Measurements from ENCODE around the gene SNX8.
"Not testable (repeated sequence)": the region's sequence is repeated elsewhere in the genome, so short reads cannot be mapped to it uniquely, and the experiment has no call there.

SNX8 gene

GRCh38 chr7:2289111-2289586 is 25.1 kb downstream of the SNX8 start:
- DNase-seq, result no peak

- DNase-seq, result no peak
Observed at GRCh38 chr7:2288503-2288902, 25.7 kb downstream of the SNX8 start.

- no peak for DNase-seq
Observed at GRCh38 chr7:2287745-2288144, 26.5 kb downstream of the SNX8 start.

GRCh38 chr7:2283074-2283473 is 31.2 kb downstream of the SNX8 start:
- DNase-seq, result no peak

GRCh38 chr7:2282185-2282751 is 32.0 kb downstream of the SNX8 start:
- DNase-seq, result no peak

- DNase-seq, result no peak
Observed at GRCh38 chr7:2281541-2281940, 32.7 kb downstream of the SNX8 start.

GRCh38 chr7:2280424-2280823 is 33.8 kb downstream of the SNX8 start:
- no peak for DNase-seq

- no peak for DNase-seq
Observed at GRCh38 chr7:2279896-2280295, 34.3 kb downstream of the SNX8 start.

GRCh38 chr7:2278026-2278425 is 36.2 kb downstream of the SNX8 start:
- DNase-seq, result no peak

GRCh38 chr7:2276107-2276506 is 38.1 kb downstream of the SNX8 start:
- no peak for DNase-seq

- no peak for DNase-seq
Observed at GRCh38 chr7:2275101-2275500, 39.1 kb downstream of the SNX8 start.

GRCh38 chr7:2274666-2275065 is 39.6 kb downstream of the SNX8 start:
- no peak for DNase-seq

- no peak for DNase-seq
Observed at GRCh38 chr7:2273866-2274265, 40.4 kb downstream of the SNX8 start.

GRCh38 chr7:2272031-2272430 is 42.2 kb downstream of the SNX8 start:
- no peak for DNase-seq

GRCh38 chr7:2271273-2272026 is 42.8 kb downstream of the SNX8 start:
- DNase-seq, result no peak

- no peak for DNase-seq
Observed at GRCh38 chr7:2270495-2270894, 43.7 kb downstream of the SNX8 start.

- DNase-seq, result no peak
Observed at GRCh38 chr7:2269991-2270460, 44.2 kb downstream of the SNX8 start.

GRCh38 chr7:2269089-2269990 is 44.9 kb downstream of the SNX8 start:
- DNase-seq, result not testable (repeated sequence)

GRCh38 chr7:2266911-2267310 is 47.3 kb downstream of the SNX8 start:
- no peak for DNase-seq

GRCh38 chr7:2264158-2264557 is 50.1 kb downstream of the SNX8 start:
- DNase-seq, result no peak

- DNase-seq, result no peak
Observed at GRCh38 chr7:2263176-2263575, 51.1 kb downstream of the SNX8 start.

GRCh38 chr7:2261611-2262010 is 52.6 kb downstream of the SNX8 start:
- no peak for DNase-seq

- DNase-seq, result peak; percentile 90
Observed at GRCh38 chr7:2260820-2261219, 53.4 kb downstream of the SNX8 start.

GRCh38 chr7:2259480-2259879 is 54.8 kb downstream of the SNX8 start:
- no peak for DNase-seq

Data from COR-L47 (cell line).